Effector memory CD4-positive, alpha-beta T cell (primary cell): ENCODE results near the gene CLEC18B.
"Not testable (repeated sequence)": the region's sequence is repeated elsewhere in the genome, so short reads cannot be mapped to it uniquely, and the experiment has no call there.

Experiments
- DNase-seq, 3 donors: peaks; one replicate each; pipeline ENCODE4 v3.0.0-alpha.2; 2020
- H3K27ac ChIP-seq: 2 replicates; pipeline ENCODE4 v1.7.0; 2013; ENCODE audit warnings: mild to moderate bottlenecking, low read length, moderate library complexity; ENCODE audit not compliant: insufficient read depth, poor library complexity, severe bottlenecking
- H3K27me3 ChIP-seq: replicated peaks from 2 replicates; pipeline ENCODE4 v1.7.0; 2013; ENCODE audit warnings: mild to moderate bottlenecking, low read length; ENCODE audit not compliant: insufficient read depth, control insufficient read depth, poor library complexity, severe bottlenecking
- H3K36me3 ChIP-seq: 2 replicates; pipeline ENCODE4 v1.7.0; 2013; ENCODE audit warnings: mild to moderate bottlenecking, low read length, moderate library complexity; ENCODE audit not compliant: control insufficient read depth, insufficient read depth
- H3K4me1 ChIP-seq: 2 replicates; pipeline ENCODE4 v1.7.0; 2013; ENCODE audit warnings: low read length, mild to moderate bottlenecking; ENCODE audit not compliant: control insufficient read depth, insufficient read depth, poor library complexity, severe bottlenecking
- H3K4me3 ChIP-seq: 2 replicates; pipeline ENCODE4 v1.7.0; 2013; ENCODE audit warnings: low read length, low read depth, mild to moderate bottlenecking; ENCODE audit not compliant: insufficient read depth, poor library complexity, severe bottlenecking
- H3K9me3 ChIP-seq: 2 replicates; pipeline ENCODE4 v1.7.0; 2013; ENCODE audit warnings: mild to moderate bottlenecking, low read length, moderate library complexity; ENCODE audit not compliant: control insufficient read depth

Gene CLEC18B

GRCh38 chr16:74409185-74409981 lies 11.9 kb downstream of the CLEC18B start:
- not testable (repeated sequence) for DNase-seq, H3K36me3 ChIP-seq, H3K4me1 ChIP-seq, H3K9me3 ChIP-seq, H3K27ac ChIP-seq, H3K27me3 ChIP-seq, H3K4me3 ChIP-seq

GRCh38 chr16:74407362-74407705 lies 13.9 kb downstream of the CLEC18B start:
- not testable (repeated sequence) for H3K27ac ChIP-seq, DNase-seq, H3K27me3 ChIP-seq, H3K36me3 ChIP-seq, H3K4me3 ChIP-seq, H3K9me3 ChIP-seq, H3K4me1 ChIP-seq

GRCh38 chr16:74406600-74407361 lies 14.5 kb downstream of the CLEC18B start:
- not testable (repeated sequence) for H3K27me3 ChIP-seq, H3K4me3 ChIP-seq, H3K4me1 ChIP-seq, H3K27ac ChIP-seq, H3K9me3 ChIP-seq, H3K36me3 ChIP-seq, DNase-seq

GRCh38 chr16:74404148-74404933 lies 16.9 kb downstream of the CLEC18B start:
- H3K36me3 ChIP-seq: not testable (repeated sequence)

GRCh38 chr16:74400238-74400637 lies 21.0 kb downstream of the CLEC18B start:
- not testable (repeated sequence) for H3K4me1 ChIP-seq, H3K27ac ChIP-seq, H3K4me3 ChIP-seq, H3K27me3 ChIP-seq, DNase-seq, H3K9me3 ChIP-seq, H3K36me3 ChIP-seq

More at GRCh38 chr16:74404148-74404933, 16.9 kb downstream of the CLEC18B start:
- DNase-seq, H3K4me3 ChIP-seq, H3K27ac ChIP-seq, H3K9me3 ChIP-seq, H3K27me3 ChIP-seq, H3K4me1 ChIP-seq: not testable (repeated sequence)

GRCh38 chr16:74398212-74398895 lies 22.9 kb downstream of the CLEC18B start:
- DNase-seq, H3K27me3 ChIP-seq, H3K27ac ChIP-seq, H3K4me1 ChIP-seq, H3K9me3 ChIP-seq, H3K36me3 ChIP-seq, H3K4me3 ChIP-seq: not testable (repeated sequence)

GRCh38 chr16:74396521-74397017 lies 24.7 kb downstream of the CLEC18B start:
- not testable (repeated sequence) for H3K36me3 ChIP-seq, DNase-seq, H3K27ac ChIP-seq, H3K4me3 ChIP-seq, H3K4me1 ChIP-seq, H3K27me3 ChIP-seq, H3K9me3 ChIP-seq

- H3K36me3 ChIP-seq, H3K4me3 ChIP-seq, DNase-seq, H3K4me1 ChIP-seq, H3K27me3 ChIP-seq, H3K9me3 ChIP-seq, H3K27ac ChIP-seq: not testable (repeated sequence)
Measured at GRCh38 chr16:74394604-74395003, 26.7 kb downstream of the CLEC18B start.

GRCh38 chr16:74394131-74394530 lies 27.1 kb downstream of the CLEC18B start:
- not testable (repeated sequence) for H3K4me1 ChIP-seq, H3K4me3 ChIP-seq, H3K27ac ChIP-seq, H3K9me3 ChIP-seq, DNase-seq, H3K27me3 ChIP-seq, H3K36me3 ChIP-seq
